ENCODE data around the gene RIT1.
A peak's percentile ranks its signal among the peaks of the same experiment; 100 is the strongest.

The RIT1 gene

GRCh38 chr1:155909894-155910293, 1.3 kb downstream of the RIT1 start:
- Histone ChIP-seq H3K9me3 (ENCODE audit: insufficient read depth, low read depth, low read length) (no peaks in the 10 kb centered on the region), H3K36me3 (ENCODE audit: insufficient read depth, low read length) (peaks cover 27% of the 10 kb centered on the region), H3K27me3 (ENCODE audit: insufficient read depth, low read length, poor library complexity, severe bottlenecking) (no peaks in the 10 kb centered on the region), H3F3A (ENCODE audit: low read depth) (peaks cover 18% of the 10 kb centered on the region; the same call in 1 of the 2 replicates), H3K4me2 (ENCODE audit: low read depth, low read length, poor library complexity, severe bottlenecking) (peak overlapping the region; percentile 88), H3K4me3 (ENCODE audit: low read length, poor library complexity, severe bottlenecking) (peak overlapping the region; percentile 85), H3K79me2 (ENCODE audit: insufficient read depth, low read length) (peaks cover 33% of the 10 kb centered on the region), H4K20me1 (ENCODE audit: insufficient read depth, low read length, poor library complexity, severe bottlenecking) (no peaks in the 10 kb centered on the region), H3K9ac (ENCODE audit: low read depth, low read length, poor library complexity, severe bottlenecking) (peak overlapping the region; percentile 78), H2AFZ (ENCODE audit: low read length) (no peak overlapping the region), H3K9me2 (replicated peaks; ENCODE audit: low read depth, low read length) (no peaks in the 10 kb centered on the region), H3K4me1 (ENCODE audit: insufficient read depth, low read length, poor library complexity, severe bottlenecking) (peaks cover 9% of the 10 kb centered on the region)
- TF ChIP-seq CTCF (conservative IDR thresholded peaks at IDR 0.05; ENCODE audit: low read length) (no peak), EZH2phosphoT487 (IDR thresholded peaks at IDR 0.05; ENCODE audit: borderline replicate concordance) (no peak)

GRCh38 chr1:155904261-155904660, 6.9 kb downstream of the RIT1 start:
- H3K4me3 ChIP-seq (ENCODE audit: low read length, poor library complexity, severe bottlenecking): no peak overlapping the region
- no peak for TF ChIP-seq CTCF (conservative IDR thresholded peaks at IDR 0.05; ENCODE audit: low read length)
- TF ChIP-seq EZH2phosphoT487 (IDR thresholded peaks at IDR 0.05; ENCODE audit: borderline replicate concordance): no peak
- no peak overlapping the region for H2AFZ ChIP-seq (ENCODE audit: low read length)
- H3K9me3 ChIP-seq (ENCODE audit: insufficient read depth, low read depth, low read length): no peaks in the 10 kb centered on the region
- no peak overlapping the region for H3K9ac ChIP-seq (ENCODE audit: low read depth, low read length, poor library complexity, severe bottlenecking)
- H3K79me2 ChIP-seq (ENCODE audit: insufficient read depth, low read length): peaks cover 17% of the 10 kb centered on the region; the same call in 1 of the 2 replicates
- no peaks in the 10 kb centered on the region for H3K9me2 ChIP-seq (replicated peaks; ENCODE audit: low read depth, low read length)
- H3F3A ChIP-seq (ENCODE audit: low read depth): no peaks in the 10 kb centered on the region
- no peaks in the 10 kb centered on the region for H4K20me1 ChIP-seq (ENCODE audit: insufficient read depth, low read length, poor library complexity, severe bottlenecking)
- peaks cover 43% of the 10 kb centered on the region; the same call in 1 of the 2 replicates for H3K36me3 ChIP-seq (ENCODE audit: insufficient read depth, low read length)
- no peaks in the 10 kb centered on the region for H3K27me3 ChIP-seq (ENCODE audit: insufficient read depth, low read length, poor library complexity, severe bottlenecking)
- H3K4me1 ChIP-seq (ENCODE audit: insufficient read depth, low read length, poor library complexity, severe bottlenecking): no peaks in the 10 kb centered on the region
- no peak overlapping the region for H3K4me2 ChIP-seq (ENCODE audit: low read depth, low read length, poor library complexity, severe bottlenecking)

GRCh38 chr1:155900161-155900560, 11.0 kb downstream of the RIT1 start:
- H4K20me1 ChIP-seq (ENCODE audit: insufficient read depth, low read length, poor library complexity, severe bottlenecking): no peaks in the 10 kb centered on the region
- H3K4me3 ChIP-seq (ENCODE audit: low read length, poor library complexity, severe bottlenecking): no peak overlapping the region
- H3K27me3 ChIP-seq (ENCODE audit: insufficient read depth, low read length, poor library complexity, severe bottlenecking): no peaks in the 10 kb centered on the region
- H3K9me3 ChIP-seq (ENCODE audit: insufficient read depth, low read depth, low read length): no peaks in the 10 kb centered on the region
- no peak overlapping the region for H3K9ac ChIP-seq (ENCODE audit: low read depth, low read length, poor library complexity, severe bottlenecking)
- peaks cover 45% of the 10 kb centered on the region; the same call in 1 of the 2 replicates for H3K36me3 ChIP-seq (ENCODE audit: insufficient read depth, low read length)
- H3K9me2 ChIP-seq (replicated peaks; ENCODE audit: low read depth, low read length): no peaks in the 10 kb centered on the region
- no peak for TF ChIP-seq CTCF (conservative IDR thresholded peaks at IDR 0.05; ENCODE audit: low read length)
- no peaks in the 10 kb centered on the region for H3K79me2 ChIP-seq (ENCODE audit: insufficient read depth, low read length)
- 0 out of 2 replicates have a peak, but pooled peaks cover 3% of the 10 kb centered on the region for H3F3A ChIP-seq (ENCODE audit: low read depth)
- H2AFZ ChIP-seq (ENCODE audit: low read length): no peak overlapping the region
- no peak overlapping the region for H3K4me2 ChIP-seq (ENCODE audit: low read depth, low read length, poor library complexity, severe bottlenecking)
- H3K4me1 ChIP-seq (ENCODE audit: insufficient read depth, low read length, poor library complexity, severe bottlenecking): no peaks in the 10 kb centered on the region
